ENCODE data around the gene EFNA3.
A peak's percentile ranks its signal among the peaks of the same experiment; 100 is the strongest.

EFNA3 gene

GRCh38 chr1:155078469-155079209 lies at the start of gene EFNA3 (continued):
- no peak for TF ChIP-seq ZNF248 (tag by site-specific recombination; IDR thresholded peaks at IDR 0.05)
- peak; percentile 55; the same call in 1 of the 2 replicates for TF ChIP-seq ZFP69B (tag by site-specific recombination; IDR thresholded peaks at IDR 0.05)
- TF ChIP-seq PBX3 (CRISPR knock-in tag; IDR thresholded peaks at IDR 0.05) = 0 out of 2 replicates have a peak, but pooled peaks have one; percentile 43
- TF ChIP-seq KLF8 (tag by site-specific recombination; IDR thresholded peaks at IDR 0.05) = 0 out of 2 replicates have a peak, but pooled peaks have one; percentile 43
- no peak for TF ChIP-seq ZNF76 (tag by site-specific recombination; IDR thresholded peaks at IDR 0.05; ENCODE audit: borderline replicate concordance, low read depth)
- no peak for TF ChIP-seq PRDM10 (tag by site-specific recombination; IDR thresholded peaks at IDR 0.05)
- no peak for TF ChIP-seq ZNF394 (tag by site-specific recombination; IDR thresholded peaks at IDR 0.05; ENCODE audit: borderline replicate concordance)
- no peak for TF ChIP-seq KLF17 (tag by site-specific recombination; IDR thresholded peaks at IDR 0.05)
- TF ChIP-seq ZSCAN5A (tag by site-specific recombination; IDR thresholded peaks at IDR 0.05) = no peak
- peak; percentile 73; the same call in 1 of the 2 replicates for TF ChIP-seq ZNF341 (tag by site-specific recombination; IDR thresholded peaks at IDR 0.05; ENCODE audit: low read depth)
- peak; percentile 89 for TF ChIP-seq IKZF3 (tag by site-specific recombination; IDR thresholded peaks at IDR 0.05)
- no peak for TF ChIP-seq ZNF501 (tag by site-specific recombination; IDR thresholded peaks at IDR 0.05)
- TF ChIP-seq ZNF623 (tag by site-specific recombination; IDR thresholded peaks at IDR 0.05) = no peak
- TF ChIP-seq ZEB2 (tag by site-specific recombination; IDR thresholded peaks at IDR 0.05) = 0 out of 2 replicates have a peak, but pooled peaks have one; percentile 35
- 0 out of 2 replicates have a peak, but pooled peaks have one; percentile 10 for TF ChIP-seq ZBTB7A (tag by site-specific recombination; IDR thresholded peaks at IDR 0.05; ENCODE audit: low read depth)
- TF ChIP-seq MYNN (tag by site-specific recombination; IDR thresholded peaks at IDR 0.05; ENCODE audit: borderline replicate concordance) = no peak
- TF ChIP-seq ZNF292 (tag by site-specific recombination; IDR thresholded peaks at IDR 0.05; ENCODE audit: borderline replicate concordance, low read depth) = no peak
- TF ChIP-seq ZFHX2 (tag by site-specific recombination; conservative IDR thresholded peaks at IDR 0.05) = peak; percentile 82
- 0 out of 2 replicates have a peak, but pooled peaks have one; percentile 22 for TF ChIP-seq ZNF596 (tag by site-specific recombination; IDR thresholded peaks at IDR 0.05)
- no peak for TF ChIP-seq ZNF239 (tag by site-specific recombination; IDR thresholded peaks at IDR 0.05)
- no peak for TF ChIP-seq GLI4 (tag by site-specific recombination; IDR thresholded peaks at IDR 0.05)
- TF ChIP-seq GLI2 (tag by site-specific recombination; IDR thresholded peaks at IDR 0.05; ENCODE audit: borderline replicate concordance, low read depth) = no peak
- TF ChIP-seq ZNF677 (tag by site-specific recombination; IDR thresholded peaks at IDR 0.05) = no peak
- TF ChIP-seq GLIS1 (tag by site-specific recombination; IDR thresholded peaks at IDR 0.05) = peak; percentile 56
- TF ChIP-seq ELK4 (IDR thresholded peaks at IDR 0.05; ENCODE audit: borderline replicate concordance, low read depth, low read length) = no peak
- TF ChIP-seq ZNF18 (tag by site-specific recombination; IDR thresholded peaks at IDR 0.05) = no peak
- TF ChIP-seq ZFP41 (tag by site-specific recombination; IDR thresholded peaks at IDR 0.05; ENCODE audit: borderline replicate concordance) = no peak
- no peak for TF ChIP-seq ZBTB1 (tag by site-specific recombination; IDR thresholded peaks at IDR 0.05)
- TF ChIP-seq ZNF654 (tag by site-specific recombination; IDR thresholded peaks at IDR 0.05; ENCODE audit: low read depth) = no peak

All from HEK293 (cell line).